ENCODE measurements around the gene KCNJ3. TPM values are rescaled to one million over a fixed set of nuclear protein-coding genes. Genes with fewer than 3 reads are reported as not detected.

The KCNJ3 gene
- polyA plus RNA-seq, 3 donors = not detected

GRCh38 chr2:154794406-154794805 lies 95.9 kb downstream of the KCNJ3 start:
- peaks cover 0 to 9% (median 1%) of the 10 kb centered on the region in 7 donors for H3K9me3 Mint-ChIP-seq
- intact Hi-C loops (cut with micrococcal nuclease) = no loop called here
- no peak overlapping the region for H3K27ac Mint-ChIP-seq
- no peak overlapping the region for H3K4me2 ChIP-seq (replicated peaks; ENCODE audit: extremely low read depth, low read length, poor library complexity, severe bottlenecking)
- no peaks in the 10 kb centered on the region for H3K27me3 ChIP-seq (ENCODE audit: control insufficient read depth in 2 of 2, insufficient read depth in 2 of 2, low read length in 2 of 2)
- no peaks in the 10 kb centered on the region for H3K36me3 Mint-ChIP-seq
- WGBS (ENCODE audit: insufficient coverage) = 80% methylated on average over 1 of the region's 1 CpG
- no peak overlapping the region for H3K9ac ChIP-seq (ENCODE audit: insufficient read depth, low read length, poor library complexity, severe bottlenecking)
- H3K9me3 ChIP-seq (replicated peaks in 1 of 2; ENCODE audit: control insufficient read depth in 1 of 2, insufficient read depth in 1 of 2, low read length in 2 of 2) = no peaks in the 10 kb centered on the region
- no peak for DNase-seq
- no peak overlapping the region for H2AFZ ChIP-seq (ENCODE audit: insufficient read depth, low read depth, low read length, poor library complexity, severe bottlenecking)
- H3K4me3 ChIP-seq (replicated peaks in 1 of 3; ENCODE audit: low read depth in 2 of 3, low read length in 3 of 3) = no peak overlapping the region
- H3K27ac ChIP-seq (ENCODE audit: low read depth in 1 of 2, low read length in 2 of 2) = no peak overlapping the region
- no peaks in the 10 kb centered on the region for H3K4me1 Mint-ChIP-seq
- no peaks in the 10 kb centered on the region for H4K20me1 ChIP-seq (ENCODE audit: insufficient read depth, low read length)
- no peaks in the 10 kb centered on the region for H3K36me3 ChIP-seq (replicated peaks in 1 of 2; ENCODE audit: control insufficient read depth in 1 of 2, insufficient read depth in 2 of 2, low read length in 2 of 2)
- H3K27me3 Mint-ChIP-seq (ENCODE audit: low read depth in 3 of 3) = no peaks in the 10 kb centered on the region
- H3K79me2 ChIP-seq (ENCODE audit: insufficient read depth, low read length) = no peaks in the 10 kb centered on the region
- H3K4me1 ChIP-seq (ENCODE audit: control insufficient read depth in 1 of 2, insufficient read depth in 2 of 2, low read length in 2 of 2) = no peaks in the 10 kb centered on the region
- no peak overlapping the region for H3K4me3 Mint-ChIP-seq
- TF ChIP-seq CTCF (IDR thresholded peaks at IDR 0.05) = no peak

- Histone ChIP-seq H3K36me3 (replicated peaks in 1 of 2; ENCODE audit: control insufficient read depth in 1 of 2, insufficient read depth in 2 of 2, low read length in 2 of 2) (no peaks in the 10 kb centered on the region), H3K27ac (ENCODE audit: low read depth in 1 of 2, low read length in 2 of 2) (no peak overlapping the region), H3K27me3 (ENCODE audit: control insufficient read depth in 2 of 2, insufficient read depth in 2 of 2, low read length in 2 of 2) (no peaks in the 10 kb centered on the region), H3K9me3 (replicated peaks in 1 of 2; ENCODE audit: control insufficient read depth in 1 of 2, insufficient read depth in 1 of 2, low read length in 2 of 2) (no peaks in the 10 kb centered on the region), H4K20me1 (ENCODE audit: insufficient read depth, low read length) (no peaks in the 10 kb centered on the region), H3K4me3 (replicated peaks in 1 of 3; ENCODE audit: low read depth in 2 of 3, low read length in 3 of 3) (no peak overlapping the region), H3K9ac (ENCODE audit: insufficient read depth, low read length, poor library complexity, severe bottlenecking) (no peak overlapping the region), H3K4me2 (replicated peaks; ENCODE audit: extremely low read depth, low read length, poor library complexity, severe bottlenecking) (no peak overlapping the region), H3K79me2 (ENCODE audit: insufficient read depth, low read length) (no peaks in the 10 kb centered on the region), H3K4me1 (ENCODE audit: control insufficient read depth in 1 of 2, insufficient read depth in 2 of 2, low read length in 2 of 2) (no peaks in the 10 kb centered on the region), H2AFZ (ENCODE audit: insufficient read depth, low read depth, low read length, poor library complexity, severe bottlenecking) (no peak overlapping the region)
- H3K4me3 Mint-ChIP-seq = no peak overlapping the region
- H3K4me1 Mint-ChIP-seq = no peaks in the 10 kb centered on the region
- no peak for DNase-seq
- no CpG with 5 or more reads among the region's 3 CpGs for WGBS (ENCODE audit: insufficient coverage)
- no peaks in the 10 kb centered on the region for H3K27me3 Mint-ChIP-seq (ENCODE audit: low read depth in 3 of 3)
- peaks cover 0 to 6% (median 2%) of the 10 kb centered on the region in 7 donors for H3K9me3 Mint-ChIP-seq
- H3K27ac Mint-ChIP-seq = no peak overlapping the region
- TF ChIP-seq CTCF (IDR thresholded peaks at IDR 0.05) = no peak
- intact Hi-C loops (cut with micrococcal nuclease) = no loop called here
- H3K36me3 Mint-ChIP-seq = no peaks in the 10 kb centered on the region
Observed at GRCh38 chr2:154795651-154796050, 97.2 kb downstream of the KCNJ3 start.

Measured in CD14-positive monocyte (primary cell).